Natural killer cell (primary cell): ENCODE data around the gene RBBP8NL. TPM values are rescaled to one million over a fixed set of nuclear protein-coding genes. Genes with fewer than 3 reads are reported as not detected.
A peak's percentile ranks its signal among the peaks of the same experiment; 100 is the strongest.

Experiments used
- ATAC-seq, 3 donors: fragments of 150-1000 bp in 2 of 3; fragments of 200-7000 bp in 1 of 3; cut with Tn5 transposase; 1 replicate in 1 of 3; 2 replicates in 2 of 3; pipeline ENCODE4 v1.10.0; 2021; ENCODE audit warnings: mild to moderate bottlenecking in 2 of 3, moderate library complexity in 2 of 3
- DNase-seq, 2 donors: peaks; one replicate each; pipeline versions ENCODE4 v3.0.0 to v3.0.0-alpha.2; 2013 to 2021; ENCODE audit warnings: mixed read lengths in 1 of 2
- H3K27ac ChIP-seq: one replicate; pipeline ENCODE4 v1.5.1; 2013; ENCODE audit warnings: mild to moderate bottlenecking, low read length
- H3K27me3 ChIP-seq: one replicate; pipeline ENCODE4 v1.6.1; 2013; ENCODE audit warnings: low read length; ENCODE audit not compliant: control insufficient read depth, insufficient read depth
- H3K36me3 ChIP-seq: one replicate; pipeline ENCODE4 v1.6.1; 2013; ENCODE audit warnings: low read length; ENCODE audit not compliant: control insufficient read depth, insufficient read depth
- H3K4me1 ChIP-seq: one replicate; pipeline ENCODE4 v1.6.1; 2013; ENCODE audit warnings: low read length; ENCODE audit not compliant: control insufficient read depth, insufficient read depth
- H3K4me3 ChIP-seq: one replicate; pipeline ENCODE4 v1.5.1; 2013; ENCODE audit warnings: low read length
- H3K9me3 ChIP-seq: one replicate; pipeline ENCODE4 v1.6.1; 2013; ENCODE audit warnings: low read length; ENCODE audit not compliant: control insufficient read depth, insufficient read depth
- H3K27ac Mint-ChIP-seq, 2 donors: one replicate each; pipeline ENCODE4 v1.8.0; 2022; ENCODE audit warnings: mild to moderate bottlenecking in 2 of 2, mixed read lengths in 2 of 2, moderate library complexity in 1 of 2
- H3K27me3 Mint-ChIP-seq, 2 donors: one replicate each; pipeline ENCODE4 v1.8.0; 2022; ENCODE audit warnings: low read depth in 2 of 2, mixed read lengths in 2 of 2
- H3K36me3 Mint-ChIP-seq: one replicate; pipeline ENCODE4 v1.8.0; 2022; ENCODE audit warnings: mixed read lengths
- H3K4me1 Mint-ChIP-seq, 2 donors: one replicate each; pipeline ENCODE4 v1.8.0; 2022; ENCODE audit warnings: mixed read lengths in 2 of 2
- H3K4me3 Mint-ChIP-seq: one replicate; pipeline ENCODE4 v1.8.0; 2022; ENCODE audit warnings: mild to moderate bottlenecking, moderate library complexity, mixed read lengths
- H3K9me3 Mint-ChIP-seq, 2 donors: one replicate each; pipeline ENCODE4 v1.8.0; 2022; ENCODE audit warnings: mixed read lengths in 2 of 2
- CTCF ChIP-seq: fragments of 200-600 bp; IDR thresholded peaks from one replicate; pipeline ENCODE4 v1.8.0; 2022; ENCODE audit warnings: antibody characterized with exemption
- WGBS: methylation state at CpG from one replicate; pipeline ENCODE4 v1.1.7; 2013; ENCODE audit warnings: missing lambda C conversion rate; ENCODE audit not compliant: insufficient coverage; 5-methylcytosine and 5-hydroxymethylcytosine counted together
- intact Hi-C: fragments of 100-400 bp; cut with micrococcal nuclease; formaldehyde crosslinking; loops from one replicate; pipeline ENCODE4 v1.14.2; 2022
- total RNA-seq, 4 donors: library from RNA; stranded (reverse); fragments of 120-200 nt in 1 of 4; gene quantifications; one replicate each; pipeline versions ENCODE4 v1.2.3 to v1.2.4, GENCODE V29; 2013 to 2022

Gene RBBP8NL
- total RNA-seq, 3 donors from 2014 or later (not counting 1 experiment from before 2014, with no cell fraction given) = not detected

GRCh38 chr20:62381842-62382241 lies 45.5 kb downstream of the RBBP8NL start:
- 96% methylated on average over 6 of the region's 6 CpGs for WGBS

GRCh38 chr20:62381202-62381797 lies 46.0 kb downstream of the RBBP8NL start:
- Mint-ChIP-seq H3K4me3 (no peak overlapping the region), H3K4me1 (peaks cover 15 to 27% of the 10 kb centered on the region in 2 donors), H3K27ac (peak overlapping the region in 1 of 2 donors; percentile 54), H3K27me3 (no peaks in the 10 kb centered on the region), H3K9me3 (peaks cover 4 to 5% of the 10 kb centered on the region in 2 donors), H3K36me3 (no peaks in the 10 kb centered on the region)
- Histone ChIP-seq H3K4me3 (no peak overlapping the region), H3K27ac (no peak overlapping the region), H3K4me1 (peaks cover 14% of the 10 kb centered on the region), H3K27me3 (no peaks in the 10 kb centered on the region), H3K36me3 (no peaks in the 10 kb centered on the region), H3K9me3 (no peaks in the 10 kb centered on the region)
- no peak for DNase-seq
- 86% methylated on average over 16 of the region's 16 CpGs for WGBS
- intact Hi-C loops = loop anchor here (10.0 kb wide), 1 partner anchor 366 kb away; no protein-coding TSS in a partner anchor
- no peak for TF ChIP-seq CTCF
- no peak for ATAC-seq

More at GRCh38 chr20:62381842-62382241, 45.5 kb downstream of the RBBP8NL start:
- no peaks in the 10 kb centered on the region for H3K36me3 ChIP-seq
- intact Hi-C loops = loop anchor here (1.0 to 10.0 kb wide), 2 partner anchors 80 to 367 kb away; partner anchors contain the start of gene ADRM1
- no peak for TF ChIP-seq CTCF
- no peak overlapping the region for H3K27ac ChIP-seq
- no peaks in the 10 kb centered on the region for H3K9me3 ChIP-seq
- Mint-ChIP-seq H3K9me3 (peaks cover 4 to 5% of the 10 kb centered on the region in 2 donors), H3K4me3 (no peak overlapping the region), H3K27ac (peak overlapping the region in 1 of 2 donors; percentile 54), H3K27me3 (no peaks in the 10 kb centered on the region), H3K4me1 (peaks cover 15 to 28% of the 10 kb centered on the region in 2 donors), H3K36me3 (no peaks in the 10 kb centered on the region)
- DNase-seq (no peak), ATAC-seq (no peak)
- no peak overlapping the region for H3K4me3 ChIP-seq
- peaks cover 15% of the 10 kb centered on the region for H3K4me1 ChIP-seq
- no peaks in the 10 kb centered on the region for H3K27me3 ChIP-seq

DNA sequence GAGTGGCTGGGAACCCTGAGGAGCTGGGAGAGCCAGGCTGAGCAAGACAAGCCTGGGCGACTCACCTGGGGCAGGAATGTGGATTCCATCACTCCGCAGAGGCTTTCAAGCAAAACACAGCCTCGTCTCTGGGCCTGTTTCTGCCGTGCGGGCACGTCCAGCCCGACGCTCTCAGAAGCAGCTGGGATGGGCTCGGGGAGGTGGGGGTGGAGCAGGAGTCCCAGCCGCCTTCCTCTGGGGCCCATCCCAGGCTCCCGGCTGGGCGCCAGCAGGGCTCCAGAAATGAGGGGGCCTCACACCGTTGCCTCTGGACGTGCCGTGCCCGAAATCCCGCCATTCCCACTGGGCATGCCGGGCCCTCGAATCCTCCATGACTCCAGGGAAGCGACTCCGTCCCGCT lies 49.1 kb downstream of the RBBP8NL start:
- Mint-ChIP-seq H3K27ac (no peak overlapping the region), H3K36me3 (no peaks in the 10 kb centered on the region)

More for the DNA sequence above, 49.1 kb downstream of the RBBP8NL start:
- no peaks in the 10 kb centered on the region for H3K27me3 ChIP-seq
- peaks cover 5 to 12% of the 10 kb centered on the region in 2 donors for H3K4me1 Mint-ChIP-seq
- no peaks in the 10 kb centered on the region for H3K36me3 ChIP-seq
- H3K9me3 ChIP-seq = no peaks in the 10 kb centered on the region
- DNase-seq (no peak), ATAC-seq (no peak)
- peaks cover 0 to 5% of the 10 kb centered on the region in 2 donors for H3K27me3 Mint-ChIP-seq
- no peak for TF ChIP-seq CTCF
- H3K4me3 ChIP-seq = no peak overlapping the region
- peaks cover 4 to 5% of the 10 kb centered on the region in 2 donors for H3K9me3 Mint-ChIP-seq
- peaks cover 6% of the 10 kb centered on the region for H3K4me1 ChIP-seq
- intact Hi-C loops = no loop called here
- 94% methylated on average over 22 of the region's 22 CpGs for WGBS
- no peak overlapping the region for H3K4me3 Mint-ChIP-seq
- H3K27ac ChIP-seq = no peak overlapping the region
